NK-92 treated with Interleukin-12 subunit alpha and Interleukin-12 subunit beta, amount 100 ng/mL, for 24 hours (cell line): ENCODE measurements around the gene IPO13.

Source experiments
- DNase-seq: peaks from one replicate; lab custom pipeline; 2025; lab: John Stamatoyannopoulos, UW

The IPO13 gene

GRCh38 chr1:43949678-43950077, 2.9 kb downstream of the IPO13 start:
- no peak for DNase-seq

GRCh38 chr1:43951021-43951985, 4.6 kb downstream of the IPO13 start:
- no peak for DNase-seq

- no peak for DNase-seq
Observed at GRCh38 chr1:43952731-43953346, 6.1 kb downstream of the IPO13 start.

- DNase-seq = no peak
Observed at GRCh38 chr1:43953361-43953760, 6.6 kb downstream of the IPO13 start.

- DNase-seq = no peak
Observed at GRCh38 chr1:43954036-43954435, 7.3 kb downstream of the IPO13 start.

- DNase-seq = no peak
Observed at GRCh38 chr1:43956234-43956633, 9.5 kb downstream of the IPO13 start.

GRCh38 chr1:43957407-43958040, 10.8 kb downstream of the IPO13 start:
- no peak for DNase-seq

- DNase-seq = no peak
Observed at GRCh38 chr1:43958351-43959255, 11.9 kb downstream of the IPO13 start.

GRCh38 chr1:43960798-43961197, 14.0 kb downstream of the IPO13 start:
- DNase-seq = no peak

- DNase-seq = no peak
Observed at GRCh38 chr1:43961692-43962091, 14.9 kb downstream of the IPO13 start.

GRCh38 chr1:43962324-43962723, 15.6 kb downstream of the IPO13 start:
- no peak for DNase-seq

- no peak for DNase-seq
Observed at GRCh38 chr1:43963006-43963405, 16.3 kb downstream of the IPO13 start.

- DNase-seq = no peak
Observed at GRCh38 chr1:43963890-43964289, 17.1 kb downstream of the IPO13 start.

- DNase-seq = no peak
Observed at GRCh38 chr1:43965316-43965715, 18.6 kb downstream of the IPO13 start.

- DNase-seq = peak; percentile 17
Observed at GRCh38 chr1:43968348-43968948, 21.7 kb downstream of the IPO13 start.

- no peak for DNase-seq
Observed at GRCh38 chr1:43969416-43969745, 22.6 kb downstream of the IPO13 start.

- peak; percentile 94 for DNase-seq
Observed at GRCh38 chr1:43969746-43970466, 23.2 kb downstream of the IPO13 start, which contains the start of gene DPH2. Gene DPH2 (plus strand): TSS chr1:43970010. CDS start chr1:43970176, 166 bp downstream.

GRCh38 chr1:43970502-43970901, 23.8 kb downstream of the IPO13 start:
- no peak for DNase-seq

- no peak for DNase-seq
Observed at GRCh38 chr1:43970911-43971310, 24.2 kb downstream of the IPO13 start.

- DNase-seq = no peak
Observed at GRCh38 chr1:43971336-43971980, 24.7 kb downstream of the IPO13 start.
